GM21526 (cell line): Measurements from ENCODE around the gene GON4L.
"Not testable (repeated sequence)": the region's sequence is repeated elsewhere in the genome, so short reads cannot be mapped to it uniquely, and the experiment has no call there.

Experiments used
- ATAC-seq: cut with Tn5 transposase; IDR thresholded peaks from one replicate; pipeline ENCODE4 v1.9.1; 2021; ENCODE audit warnings: moderate library complexity; ENCODE audit not compliant: unreplicated experiment, low FRiP score

GON4L gene

GRCh38 chr1:155759017-155759416, 98.0 kb downstream of the GON4L start:
- not testable (repeated sequence) for ATAC-seq

GRCh38 chr1:155748141-155748540, 108.9 kb downstream of the GON4L start:
- ATAC-seq, result not testable (repeated sequence)

GRCh38 chr1:155747586-155747985, 109.4 kb downstream of the GON4L start:
- not testable (repeated sequence) for ATAC-seq

- peak; percentile 87 for ATAC-seq
Observed at GRCh38 chr1:155745284-155746228, 111.5 kb downstream of the GON4L start.

GRCh38 chr1:155744711-155745283, 112.2 kb downstream of the GON4L start:
- ATAC-seq, result no peak

- ATAC-seq, result no peak
Observed at GRCh38 chr1:155741908-155742307, 115.1 kb downstream of the GON4L start.

- ATAC-seq, result no peak
Observed at GRCh38 chr1:155740995-155741394, 116.0 kb downstream of the GON4L start.

- ATAC-seq, result no peak
Observed at GRCh38 chr1:155729031-155729898, 127.7 kb downstream of the GON4L start.

GRCh38 chr1:155725142-155725541, 131.9 kb downstream of the GON4L start:
- ATAC-seq, result no peak

GRCh38 chr1:155719703-155720102, 137.3 kb downstream of the GON4L start:
- no peak for ATAC-seq

- ATAC-seq, result not testable (repeated sequence)
Observed at GRCh38 chr1:155718524-155719115, 138.4 kb downstream of the GON4L start.

- peak; percentile 79 for ATAC-seq
Observed at GRCh38 chr1:155717041-155717440, 140.0 kb downstream of the GON4L start.

GRCh38 chr1:155715777-155716176, 141.2 kb downstream of the GON4L start:
- ATAC-seq, result no peak

GRCh38 chr1:155715056-155715455, 142.0 kb downstream of the GON4L start:
- not testable (repeated sequence) for ATAC-seq

GRCh38 chr1:155713075-155713474, 143.9 kb downstream of the GON4L start:
- no peak for ATAC-seq

GRCh38 chr1:155712636-155713035, 144.4 kb downstream of the GON4L start:
- ATAC-seq, result not testable (repeated sequence)

GRCh38 chr1:155711457-155711856, 145.6 kb downstream of the GON4L start:
- ATAC-seq, result not testable (repeated sequence)

GRCh38 chr1:155709391-155709790, 147.6 kb downstream of the GON4L start:
- no peak for ATAC-seq

GRCh38 chr1:155706139-155706538, 150.9 kb downstream of the GON4L start:
- no peak for ATAC-seq

- ATAC-seq, result not testable (repeated sequence)
Observed at GRCh38 chr1:155704414-155704813, 152.6 kb downstream of the GON4L start.
